Measurements from ENCODE around the gene NHSL2.

DNA sequence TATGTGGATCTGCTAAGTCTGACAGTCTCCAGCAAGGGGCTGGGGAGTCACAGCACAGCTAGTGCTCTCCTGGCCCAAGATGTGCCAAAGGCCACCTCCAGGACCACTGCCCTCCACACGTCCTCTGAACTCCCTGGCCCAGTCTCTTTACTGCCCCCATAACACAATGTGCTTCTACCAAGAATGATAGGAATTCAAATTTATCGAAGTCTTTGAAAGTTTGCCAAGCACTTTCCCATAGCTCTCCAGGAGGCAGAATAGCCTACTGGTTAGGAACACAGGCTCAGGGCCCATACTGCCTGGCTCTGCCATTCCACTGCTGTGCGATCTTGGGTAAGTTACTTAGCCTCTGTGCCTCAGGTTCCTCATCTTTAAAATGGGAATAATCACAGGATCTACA lies 86.7 kb downstream of the NHSL2 start:
- no peak for TF ChIP-seq GATA3 (IDR thresholded peaks at IDR 0.05; ENCODE audit: low read depth, low read length)
- TF ChIP-seq GATA2 (IDR thresholded peaks at IDR 0.05; ENCODE audit: low read depth, low read length): no peak
